ENCODE data around the gene LDHB. TPM values are rescaled to one million over a fixed set of nuclear protein-coding genes. Genes with fewer than 3 reads are reported as not detected.

LDHB gene
- total RNA-seq, 2 donors from 2014 or later: 330 to 565 TPM

DNA sequence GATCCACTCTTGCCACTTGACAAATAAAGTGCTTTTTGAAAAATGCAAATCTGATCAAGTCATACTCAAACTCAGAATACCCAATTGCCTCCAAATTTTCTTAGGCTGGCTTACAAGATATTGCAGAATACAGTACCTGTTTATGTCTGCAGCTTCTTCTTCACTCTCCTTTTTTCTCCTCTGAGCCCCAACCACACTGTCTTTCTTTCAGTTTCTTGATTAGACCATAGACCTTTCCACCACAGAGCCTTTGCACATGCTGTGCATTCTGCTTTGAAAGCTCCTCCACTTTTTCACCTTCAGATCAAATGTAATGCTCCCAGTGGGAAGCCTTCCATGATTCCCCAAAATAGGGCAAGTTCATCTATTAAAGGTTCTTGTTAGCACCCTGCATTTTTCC is 39.1 kb downstream of the LDHB start:
- no peak for TF ChIP-seq CTCF (IDR thresholded peaks at IDR 0.05)
- intact Hi-C loops (cut with DNase I): no loop called here
- no peaks in the 10 kb centered on the region for H3K9me3 ChIP-seq
- H3K9ac ChIP-seq (ENCODE audit: low read depth in 2 of 2, low read length in 2 of 2): no peak overlapping the region
- no peaks in the 10 kb centered on the region for H3K27me3 ChIP-seq
- H3K36me3 ChIP-seq: no peaks in the 10 kb centered on the region
- no peak overlapping the region for H3K27ac ChIP-seq
- DNase-seq: no peak
- H3K4me1 ChIP-seq: no peaks in the 10 kb centered on the region
- H3K4me3 ChIP-seq: no peak overlapping the region

- Histone ChIP-seq H3K9me3 (no peaks in the 10 kb centered on the region), H3K27ac (no peak overlapping the region), H3K27me3 (no peaks in the 10 kb centered on the region), H3K4me3 (no peak overlapping the region), H3K36me3 (no peaks in the 10 kb centered on the region), H3K9ac (ENCODE audit: low read depth in 2 of 2, low read length in 2 of 2) (no peak overlapping the region), H3K4me1 (no peaks in the 10 kb centered on the region)
- TF ChIP-seq CTCF (IDR thresholded peaks at IDR 0.05): no peak
- intact Hi-C loops (cut with DNase I): no loop called here
- no peak for DNase-seq
Observed at GRCh38 chr12:21617030-21617429, 40.6 kb downstream of the LDHB start.

DNA sequence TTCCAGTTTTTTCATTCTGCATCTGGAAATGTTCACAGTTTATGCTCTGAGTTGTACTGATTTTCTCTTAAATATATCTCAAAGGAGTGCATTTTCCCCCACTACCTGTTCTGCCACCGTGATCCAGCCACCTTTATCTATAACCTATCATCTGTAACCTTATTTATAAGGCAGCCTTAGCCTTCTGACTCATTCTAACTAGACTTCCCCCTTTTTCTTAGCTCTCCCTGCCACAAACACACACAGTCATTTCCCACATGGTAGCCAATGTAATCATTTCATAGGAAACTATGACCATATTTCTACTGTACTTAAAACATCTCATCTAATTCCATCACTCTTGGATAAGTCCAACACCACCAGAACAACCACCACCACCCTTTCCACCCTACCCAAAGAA is 42.2 kb downstream of the LDHB start:
- no peak for DNase-seq
- Histone ChIP-seq H3K4me3 (no peak overlapping the region), H3K9ac (ENCODE audit: low read depth in 2 of 2, low read length in 2 of 2) (no peak overlapping the region), H3K36me3 (no peaks in the 10 kb centered on the region), H3K9me3 (no peaks in the 10 kb centered on the region), H3K4me1 (no peaks in the 10 kb centered on the region), H3K27me3 (no peaks in the 10 kb centered on the region), H3K27ac (no peak overlapping the region)
- TF ChIP-seq CTCF (IDR thresholded peaks at IDR 0.05): no peak
- intact Hi-C loops (cut with DNase I): no loop called here

DNA sequence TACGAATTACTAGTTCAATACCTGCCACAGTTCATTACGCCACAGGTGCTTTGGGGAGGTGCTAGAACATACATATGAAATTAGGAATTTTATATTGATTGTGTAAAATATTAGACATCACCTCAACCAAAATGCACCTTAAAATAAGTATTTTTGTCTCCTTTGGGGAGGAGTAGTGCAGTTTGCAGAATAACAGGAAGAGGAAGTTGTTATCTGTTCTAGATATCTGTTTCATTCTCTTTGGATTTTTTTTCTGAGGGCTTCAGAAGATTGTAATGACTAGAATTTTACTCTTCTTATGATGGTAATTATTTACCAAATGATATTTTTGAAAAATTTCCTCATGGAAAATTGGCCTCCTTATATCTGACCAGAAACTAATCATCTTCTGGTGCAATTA is 43.1 kb downstream of the LDHB start:
- Histone ChIP-seq H3K9ac (ENCODE audit: low read depth in 2 of 2, low read length in 2 of 2) (no peak overlapping the region), H3K4me1 (no peaks in the 10 kb centered on the region), H3K27me3 (no peaks in the 10 kb centered on the region), H3K27ac (no peak overlapping the region), H3K4me3 (no peak overlapping the region), H3K9me3 (no peaks in the 10 kb centered on the region), H3K36me3 (no peaks in the 10 kb centered on the region)
- intact Hi-C loops (cut with DNase I): no loop called here
- no peak for DNase-seq
- no peak for TF ChIP-seq CTCF (IDR thresholded peaks at IDR 0.05)

GRCh38 chr12:21613931-21614330 is 43.7 kb downstream of the LDHB start:
- no peaks in the 10 kb centered on the region for H3K4me1 ChIP-seq
- intact Hi-C loops (cut with DNase I): no loop called here
- H3K9me3 ChIP-seq: no peaks in the 10 kb centered on the region
- no peaks in the 10 kb centered on the region for H3K27me3 ChIP-seq
- H3K4me3 ChIP-seq: no peak overlapping the region
- no peak for DNase-seq
- no peak overlapping the region for H3K9ac ChIP-seq (ENCODE audit: low read depth in 2 of 2, low read length in 2 of 2)
- TF ChIP-seq CTCF (IDR thresholded peaks at IDR 0.05): no peak
- no peak overlapping the region for H3K27ac ChIP-seq
- no peaks in the 10 kb centered on the region for H3K36me3 ChIP-seq

- no peak overlapping the region for H3K27ac ChIP-seq
- no peaks in the 10 kb centered on the region for H3K4me1 ChIP-seq
- H3K9ac ChIP-seq (ENCODE audit: low read depth in 2 of 2, low read length in 2 of 2): no peak overlapping the region
- intact Hi-C loops (cut with DNase I): loop anchor here (2.0 kb wide), 1 partner anchor 71 kb away; no protein-coding TSS in a partner anchor
- DNase-seq: no peak
- H3K9me3 ChIP-seq: no peaks in the 10 kb centered on the region
- TF ChIP-seq CTCF (IDR thresholded peaks at IDR 0.05): no peak
- no peaks in the 10 kb centered on the region for H3K36me3 ChIP-seq
- H3K27me3 ChIP-seq: no peaks in the 10 kb centered on the region
- no peak overlapping the region for H3K4me3 ChIP-seq
Observed at GRCh38 chr12:21608196-21608595, 49.4 kb downstream of the LDHB start.

Data from colonic mucosa (tissue), 4 donors.